Body of pancreas (tissue), 4 donors: ENCODE measurements around the gene CTNND1.
"Not testable (repeated sequence)": the region's sequence is repeated elsewhere in the genome, so short reads cannot be mapped to it uniquely, and the experiment has no call there.

ENCODE experiments used
- CTCF ChIP-seq, 7 experiments: fragments of 450-650 bp in 4 of 7; fragments of 200-600 bp in 3 of 7; sonication (generic) in 3 of 7; IDR thresholded peaks; one replicate each; pipeline ENCODE4 v1.5.1; 2016 to 2019; ENCODE audit warnings: antibody characterized with exemption in 7 of 7
- POLR2A ChIP-seq, 3 donors: fragments of 450-650 bp; IDR thresholded peaks; one replicate each; pipeline ENCODE4 v1.6.1; 2016; ENCODE audit warnings: antibody characterized with exemption in 3 of 3, mild to moderate bottlenecking in 2 of 3

DNA sequence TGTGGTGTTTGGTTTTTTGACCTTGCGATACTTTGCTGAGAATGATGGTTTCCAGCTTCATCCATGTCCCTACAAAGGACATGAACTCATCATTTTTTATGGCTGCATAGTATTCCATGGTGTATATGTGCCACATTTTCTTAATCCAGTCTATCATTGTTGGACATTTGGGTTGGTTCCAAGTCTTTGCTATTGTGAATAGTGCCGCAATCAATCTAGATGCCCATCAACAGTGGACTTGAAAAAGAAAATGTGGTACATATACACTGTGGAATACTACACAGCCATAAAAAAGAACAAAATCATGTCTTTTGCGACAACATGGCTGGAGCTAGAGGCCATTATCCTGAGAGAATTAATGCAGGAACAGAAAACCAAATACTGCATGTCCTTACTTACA is 77.0 kb downstream of the CTNND1 start:
- TF ChIP-seq CTCF, POLR2A (IDR thresholded peaks at IDR 0.05): not testable (repeated sequence)
